Measurements from ENCODE around the gene PRKCA. TPM values are rescaled to one million over a fixed set of nuclear protein-coding genes. Genes with fewer than 3 reads are reported as not detected.
"Not testable (repeated sequence)": the region's sequence is repeated elsewhere in the genome, so short reads cannot be mapped to it uniquely, and the experiment has no call there.

The PRKCA gene
- total RNA-seq, 4 donors from 2014 or later: 24.5 to 61.9 (median 40.8) TPM

GRCh38 chr17:66296289-66296725, 6.1 kb upstream of the PRKCA start:
- H3K9me3 ChIP-seq: no peaks in the 10 kb centered on the region
- no peaks in the 10 kb centered on the region for H3K36me3 ChIP-seq
- WGBS: 94% methylated on average over 6 of the region's 6 CpGs
- no peak for DNase-seq (ENCODE audit: extremely low spot score)
- H3K27me3 ChIP-seq: no peaks in the 10 kb centered on the region
- no peak overlapping the region for H3K4me3 ChIP-seq
- TF ChIP-seq EP300 (IDR thresholded peaks at IDR 0.05): no peak
- TF ChIP-seq, protein P1, sequence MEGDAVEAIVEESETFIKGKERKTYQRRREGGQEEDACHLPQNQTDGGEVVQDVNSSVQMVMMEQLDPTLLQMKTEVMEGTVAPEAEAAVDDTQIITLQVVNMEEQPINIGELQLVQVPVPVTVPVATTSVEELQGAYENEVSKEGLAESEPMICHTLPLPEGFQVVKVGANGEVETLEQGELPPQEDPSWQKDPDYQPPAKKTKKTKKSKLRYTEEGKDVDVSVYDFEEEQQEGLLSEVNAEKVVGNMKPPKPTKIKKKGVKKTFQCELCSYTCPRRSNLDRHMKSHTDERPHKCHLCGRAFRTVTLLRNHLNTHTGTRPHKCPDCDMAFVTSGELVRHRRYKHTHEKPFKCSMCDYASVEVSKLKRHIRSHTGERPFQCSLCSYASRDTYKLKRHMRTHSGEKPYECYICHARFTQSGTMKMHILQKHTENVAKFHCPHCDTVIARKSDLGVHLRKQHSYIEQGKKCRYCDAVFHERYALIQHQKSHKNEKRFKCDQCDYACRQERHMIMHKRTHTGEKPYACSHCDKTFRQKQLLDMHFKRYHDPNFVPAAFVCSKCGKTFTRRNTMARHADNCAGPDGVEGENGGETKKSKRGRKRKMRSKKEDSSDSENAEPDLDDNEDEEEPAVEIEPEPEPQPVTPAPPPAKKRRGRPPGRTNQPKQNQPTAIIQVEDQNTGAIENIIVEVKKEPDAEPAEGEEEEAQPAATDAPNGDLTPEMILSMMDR (IDR thresholded peaks at IDR 0.05): no peak
- no peak for TF ChIP-seq POLR2A (IDR thresholded peaks at IDR 0.05; ENCODE audit: low read depth)
- no peak for TF ChIP-seq POLR2AphosphoS5 (IDR thresholded peaks at IDR 0.05)
- no peak overlapping the region for H3K27ac ChIP-seq (replicated peaks in 1 of 4)
- peaks cover under 1 to 2% (median 2%) of the 10 kb centered on the region in 4 donors for H3K4me1 ChIP-seq
- intact Hi-C loops (cut with DNase I): no loop called here

DNA sequence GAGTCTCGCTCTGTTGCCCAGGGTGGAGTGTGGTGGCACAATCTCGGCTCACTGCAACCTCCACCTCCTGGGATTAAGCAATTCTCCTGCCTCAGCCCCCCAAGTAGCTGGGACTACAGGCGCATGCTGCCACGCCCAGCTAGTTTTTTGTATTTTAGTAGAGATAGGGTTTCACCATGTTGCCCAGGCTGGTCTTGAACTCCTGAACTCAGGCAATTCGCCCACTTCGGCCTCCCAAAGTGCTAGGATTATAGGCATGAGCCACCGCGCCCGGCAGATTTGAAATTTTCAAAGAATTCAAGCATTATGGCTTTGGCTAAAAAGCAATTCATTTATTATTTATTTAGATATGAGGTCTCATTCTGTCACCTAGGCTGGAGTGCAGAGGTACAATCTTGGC, 5.0 kb upstream of the PRKCA start:
- H3K27me3 ChIP-seq; H3K27ac ChIP-seq (replicated peaks in 1 of 4); H3K4me3 ChIP-seq; DNase-seq (ENCODE audit: extremely low spot score); intact Hi-C loops (cut with DNase I); H3K9me3 ChIP-seq; H3K4me1 ChIP-seq; H3K36me3 ChIP-seq: not testable (repeated sequence)
- WGBS: 98% methylated on average over 9 of the region's 9 CpGs

DNA sequence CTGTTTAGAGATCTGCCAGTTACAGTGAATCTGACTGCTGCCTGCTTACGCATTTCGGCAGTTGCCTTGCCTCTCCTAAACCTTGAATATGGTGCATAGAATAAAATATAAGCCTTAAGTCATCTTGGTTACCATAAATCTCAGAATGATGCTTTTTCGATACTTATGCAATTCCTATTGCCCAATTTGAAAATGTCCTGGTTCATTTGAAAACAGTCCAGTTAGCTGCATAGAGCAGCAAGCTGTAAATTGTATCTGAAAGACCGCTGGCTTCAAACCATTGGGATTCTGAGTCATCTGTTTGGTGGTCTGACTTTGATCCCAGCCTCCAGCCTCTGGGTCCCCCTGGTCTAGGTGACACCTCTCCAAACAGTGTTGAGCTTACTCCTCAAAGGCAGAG, 2.7 kb upstream of the PRKCA start:
- Histone ChIP-seq H3K4me1 (peaks cover 6 to 26% (median 20%) of the 10 kb centered on the region in 4 donors), H3K27ac (replicated peaks in 1 of 4) (no peak overlapping the region), H3K4me3 (no peak overlapping the region), H3K36me3 (no peaks in the 10 kb centered on the region), H3K9me3 (no peaks in the 10 kb centered on the region), H3K27me3 (no peaks in the 10 kb centered on the region)
- DNase-seq (ENCODE audit: extremely low spot score): no peak
- WGBS: 98% methylated on average over 4 of the region's 4 CpGs
- intact Hi-C loops (cut with DNase I): loop anchor here (5.0 kb wide), 1 partner anchor 268 kb away; no protein-coding TSS in a partner anchor
- TF ChIP-seq POLR2AphosphoS5 (IDR thresholded peaks at IDR 0.05): no peak
- no peak for TF ChIP-seq EP300 (IDR thresholded peaks at IDR 0.05)
- TF ChIP-seq, protein P1 (IDR thresholded peaks at IDR 0.05): no peak
- no peak for TF ChIP-seq POLR2A (IDR thresholded peaks at IDR 0.05; ENCODE audit: low read depth)

DNA sequence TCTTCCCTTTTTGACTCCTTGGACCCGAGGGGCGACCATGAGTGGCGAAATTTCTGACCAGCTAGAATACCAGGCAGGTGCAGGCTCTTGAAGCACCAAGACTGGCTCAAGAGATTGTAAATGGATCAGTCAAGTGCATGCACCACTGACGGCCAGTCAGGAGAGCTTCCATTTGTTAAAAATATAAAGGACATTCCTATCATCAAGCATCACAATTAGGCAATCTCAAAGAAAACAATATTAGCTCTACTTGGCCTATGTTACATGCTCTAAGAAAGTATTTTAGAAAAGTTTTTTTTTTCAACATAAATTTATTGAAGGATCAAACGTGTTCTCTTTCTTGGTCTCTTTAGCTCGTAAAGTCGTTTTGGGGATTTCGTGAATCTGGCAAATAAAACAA, 1.5 kb upstream of the PRKCA start:
- TF ChIP-seq POLR2AphosphoS5 (IDR thresholded peaks at IDR 0.05) (no peak), EP300 (IDR thresholded peaks at IDR 0.05) (no peak), POLR2A (IDR thresholded peaks at IDR 0.05; ENCODE audit: low read depth) (no peak)
- TF ChIP-seq, protein P1 (IDR thresholded peaks at IDR 0.05): no peak
- no peaks in the 10 kb centered on the region for H3K36me3 ChIP-seq
- H3K27me3 ChIP-seq: no peaks in the 10 kb centered on the region
- DNase-seq (ENCODE audit: extremely low spot score): no peak
- WGBS: 86% methylated on average over 8 of the region's 8 CpGs
- no peak overlapping the region for H3K27ac ChIP-seq (replicated peaks in 1 of 4)
- H3K4me3 ChIP-seq: peak overlapping the region in 1 of 4 donors; percentile 98
- peaks cover 6 to 39% (median 33%) of the 10 kb centered on the region in 4 donors for H3K4me1 ChIP-seq
- intact Hi-C loops (cut with DNase I): loop anchor here (5.0 kb wide), 1 partner anchor 266 kb away; no protein-coding TSS in a partner anchor
- no peaks in the 10 kb centered on the region for H3K9me3 ChIP-seq

DNA sequence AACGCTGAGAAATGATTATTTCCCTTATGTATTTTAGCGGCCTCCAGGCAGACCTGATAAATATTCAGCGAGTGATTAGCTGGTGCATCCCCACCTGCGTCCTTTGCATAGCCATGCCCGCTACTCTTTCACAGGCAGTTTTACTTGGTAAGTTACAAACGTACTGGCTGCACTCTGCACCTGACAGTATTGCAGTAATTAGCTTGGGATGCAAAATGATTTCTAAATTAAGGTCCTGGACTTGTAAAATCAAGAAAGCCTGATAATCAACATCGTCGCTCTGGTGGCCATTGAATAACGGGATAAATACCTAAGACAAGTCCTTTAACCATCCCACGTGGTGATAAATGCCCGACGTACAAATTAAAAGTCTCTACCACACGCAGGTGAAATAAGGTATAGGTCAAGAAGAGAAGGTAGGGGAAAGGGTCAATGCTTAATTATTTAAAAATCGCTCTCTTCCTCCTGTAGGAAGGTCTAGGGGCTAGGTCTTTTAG, 998 bp upstream of the PRKCA start:
- WGBS: 55% methylated on average over 14 of the region's 14 CpGs
- Histone ChIP-seq H3K4me3 (peak overlapping the region; percentile 76 to 98 (median 95)), H3K36me3 (no peaks in the 10 kb centered on the region), H3K27ac (replicated peaks in 1 of 4) (peak overlapping the region; percentile 82 to 90 (median 83)), H3K4me1 (peaks cover 6 to 42% (median 37%) of the 10 kb centered on the region in 4 donors), H3K9me3 (no peaks in the 10 kb centered on the region), H3K27me3 (no peaks in the 10 kb centered on the region)
- intact Hi-C loops (cut with DNase I): loop anchor here (5.0 kb wide), 1 partner anchor 266 kb away; no protein-coding TSS in a partner anchor
- DNase-seq (ENCODE audit: extremely low spot score): no peak
- TF ChIP-seq EP300 (IDR thresholded peaks at IDR 0.05): no peak
- TF ChIP-seq, protein P1 (IDR thresholded peaks at IDR 0.05): no peak
- no peak for TF ChIP-seq POLR2A (IDR thresholded peaks at IDR 0.05; ENCODE audit: low read depth)
- TF ChIP-seq POLR2AphosphoS5 (IDR thresholded peaks at IDR 0.05): no peak
